Measurements from ENCODE around the gene CPEB1.
A peak's percentile ranks its signal among the peaks of the same experiment; 100 is the strongest.

Gene CPEB1

GRCh38 chr15:82595203-82595602 lies 52.0 kb downstream of the CPEB1 start:
- DNase-seq (no peak), ATAC-seq (no peak)

DNA sequence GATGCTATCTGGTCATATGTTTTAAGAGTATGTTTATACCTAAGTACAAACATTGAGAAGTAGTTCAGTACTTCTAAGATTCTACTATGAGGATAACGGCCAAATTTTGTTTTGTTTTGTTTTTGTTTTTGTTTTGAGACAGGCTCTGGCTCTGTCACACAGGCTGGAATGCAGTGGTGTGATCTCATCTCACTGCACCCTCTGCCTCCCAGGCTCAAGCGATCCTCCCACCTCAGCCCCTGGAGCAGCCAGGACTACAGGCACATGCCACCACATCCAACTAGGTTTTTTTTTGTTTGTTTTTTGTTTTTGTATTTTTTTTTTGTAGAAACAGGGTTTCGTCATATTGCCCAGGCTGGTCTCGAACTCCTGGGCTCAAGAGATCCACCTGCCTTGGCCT lies 59.4 kb downstream of the CPEB1 start:
- DNase-seq (no peak), ATAC-seq (no peak)

- no peak for DNase-seq
- no peak for ATAC-seq
Observed at GRCh38 chr15:82585072-82585471, 62.1 kb downstream of the CPEB1 start.

- DNase-seq: no peak
- no peak for ATAC-seq
Observed at GRCh38 chr15:82580713-82581112, 66.5 kb downstream of the CPEB1 start.

GRCh38 chr15:82575335-82575734 lies 71.8 kb downstream of the CPEB1 start:
- DNase-seq (no peak), ATAC-seq (no peak)

DNA sequence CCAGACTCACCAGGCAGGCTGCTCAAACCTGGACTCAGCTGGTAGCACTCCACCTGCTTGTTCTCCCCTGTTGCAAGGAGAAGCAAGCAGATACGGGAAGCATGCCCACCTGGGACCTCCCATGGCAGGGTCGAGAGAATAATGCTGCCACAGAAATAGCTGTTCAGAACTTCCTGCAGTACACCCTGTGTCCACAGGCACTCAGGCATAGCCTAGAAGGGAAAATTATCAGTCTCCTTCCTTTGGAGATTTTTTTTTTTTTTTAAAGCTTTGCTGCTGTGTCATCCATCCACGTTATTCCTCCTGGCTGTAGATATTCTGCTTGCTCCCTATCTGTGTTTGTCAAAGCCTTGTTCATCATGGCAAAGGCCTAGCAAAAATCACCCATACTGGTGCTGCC lies 74.2 kb downstream of the CPEB1 start:
- ATAC-seq (no peak), DNase-seq (no peak)

- ATAC-seq (no peak), DNase-seq (no peak)
Observed at GRCh38 chr15:82572311-82572710, 74.9 kb downstream of the CPEB1 start.

DNA sequence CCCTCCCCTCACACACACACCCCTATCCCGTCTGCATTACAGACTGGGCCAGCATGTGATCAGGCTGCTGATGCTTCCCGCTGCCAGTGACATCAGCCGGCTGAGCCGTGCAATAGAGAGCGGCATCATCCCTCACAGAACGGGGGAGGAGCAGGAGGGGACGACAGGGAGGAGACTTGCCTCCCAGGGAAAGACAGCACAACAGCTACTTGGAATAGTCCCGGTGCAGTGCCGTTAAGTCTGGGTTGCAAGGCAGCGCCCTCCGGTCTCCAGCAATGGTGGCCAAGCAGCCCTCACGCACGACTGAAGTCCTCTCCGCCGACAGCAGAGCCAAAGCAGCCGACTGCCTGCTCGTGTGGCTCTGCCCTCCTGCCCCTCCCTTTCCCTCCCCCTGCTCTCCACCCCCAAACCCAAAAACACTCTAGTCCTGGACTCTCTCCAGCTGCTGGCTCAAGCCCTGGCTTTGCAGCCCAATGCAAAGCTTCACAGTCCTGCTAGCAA lies 75.4 kb downstream of the CPEB1 start:
- ATAC-seq (no peak), DNase-seq (no peak)

GRCh38 chr15:82570721-82571508 lies 76.2 kb downstream of the CPEB1 start:
- DNase-seq (no peak), ATAC-seq (no peak)

DNA sequence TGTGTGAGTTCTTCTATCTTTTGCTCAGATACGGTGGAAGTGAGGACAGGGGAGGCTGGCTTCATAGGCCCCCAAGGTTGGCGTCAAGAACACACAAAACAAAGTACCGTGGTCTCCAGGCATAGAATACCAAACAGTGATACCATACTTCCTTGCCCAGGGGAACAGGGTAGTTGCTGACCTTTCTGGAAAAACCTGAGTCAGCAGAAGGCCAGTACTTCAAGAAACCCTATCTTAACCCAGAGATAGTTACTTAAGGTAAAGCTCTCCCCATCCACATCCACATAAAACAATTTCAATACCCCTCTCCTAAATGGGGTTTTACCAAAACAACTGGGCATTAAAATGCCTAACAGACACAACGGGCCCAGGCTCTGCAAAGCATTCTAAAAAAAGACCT lies 77.3 kb downstream of the CPEB1 start:
- DNase-seq (no peak), ATAC-seq (no peak)

DNA sequence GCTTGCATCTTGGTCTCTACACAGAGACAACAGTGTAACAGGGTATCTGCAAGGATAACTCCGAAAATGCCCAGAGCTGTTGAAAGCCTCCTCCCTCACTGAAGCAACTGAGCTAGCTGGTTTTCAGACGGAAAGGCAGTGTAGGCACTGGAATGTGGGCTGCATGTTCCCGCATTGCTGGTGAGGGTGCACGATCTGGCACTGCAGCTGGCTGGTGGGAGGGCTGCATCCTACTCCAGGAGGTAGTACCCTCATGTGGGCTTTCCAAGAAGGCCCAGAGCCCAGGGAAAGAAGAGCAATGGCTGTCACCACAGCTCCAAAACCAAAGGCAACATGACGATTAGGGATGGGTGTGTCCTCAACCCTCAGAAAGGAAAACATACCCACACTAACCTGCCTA lies 78.2 kb downstream of the CPEB1 start:
- DNase-seq (no peak), ATAC-seq (no peak)

GRCh38 chr15:82567661-82568060 lies 79.5 kb downstream of the CPEB1 start:
- no peak for DNase-seq
- no peak for ATAC-seq

GRCh38 chr15:82566690-82567089 lies 80.5 kb downstream of the CPEB1 start:
- DNase-seq (no peak), ATAC-seq (no peak)

DNA sequence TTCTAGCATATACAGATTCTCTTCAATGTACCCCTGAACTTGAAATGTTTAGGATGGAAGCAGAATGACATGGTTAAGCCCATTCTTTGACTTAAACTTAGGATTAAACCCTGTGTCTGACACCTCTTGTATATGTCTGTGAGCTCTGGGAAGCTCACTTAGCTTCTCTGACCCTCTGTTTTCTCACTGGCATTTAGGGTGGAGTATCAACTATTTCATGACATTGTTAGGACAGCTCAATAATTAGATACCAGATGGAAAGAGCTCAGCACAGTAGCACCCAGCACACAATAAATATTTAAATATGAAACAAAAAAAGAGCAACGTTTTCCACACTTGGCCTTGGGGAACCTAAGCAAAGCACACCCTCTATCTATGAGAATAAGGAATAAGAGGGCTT lies 88.7 kb downstream of the CPEB1 start:
- DNase-seq (no peak), ATAC-seq (no peak)

- DNase-seq: no peak
Observed at GRCh38 chr15:82556315-82557035, 90.7 kb downstream of the CPEB1 start.

GRCh38 chr15:82554849-82555248 lies 92.3 kb downstream of the CPEB1 start:
- no peak for DNase-seq
- ATAC-seq: no peak

More at GRCh38 chr15:82556315-82557035, 90.7 kb downstream of the CPEB1 start:
- ATAC-seq: no peak

GRCh38 chr15:82554351-82554750 lies 92.8 kb downstream of the CPEB1 start:
- no peak for ATAC-seq
- no peak for DNase-seq

GRCh38 chr15:82553846-82554245 lies 93.3 kb downstream of the CPEB1 start:
- DNase-seq: no peak
- no peak for ATAC-seq

- no peak for DNase-seq
Observed at GRCh38 chr15:82552861-82553260, 94.3 kb downstream of the CPEB1 start.

GRCh38 chr15:82551646-82552247 lies 95.4 kb downstream of the CPEB1 start:
- ATAC-seq (no peak), DNase-seq (no peak)

More at GRCh38 chr15:82552861-82553260, 94.3 kb downstream of the CPEB1 start:
- ATAC-seq: no peak

DNA sequence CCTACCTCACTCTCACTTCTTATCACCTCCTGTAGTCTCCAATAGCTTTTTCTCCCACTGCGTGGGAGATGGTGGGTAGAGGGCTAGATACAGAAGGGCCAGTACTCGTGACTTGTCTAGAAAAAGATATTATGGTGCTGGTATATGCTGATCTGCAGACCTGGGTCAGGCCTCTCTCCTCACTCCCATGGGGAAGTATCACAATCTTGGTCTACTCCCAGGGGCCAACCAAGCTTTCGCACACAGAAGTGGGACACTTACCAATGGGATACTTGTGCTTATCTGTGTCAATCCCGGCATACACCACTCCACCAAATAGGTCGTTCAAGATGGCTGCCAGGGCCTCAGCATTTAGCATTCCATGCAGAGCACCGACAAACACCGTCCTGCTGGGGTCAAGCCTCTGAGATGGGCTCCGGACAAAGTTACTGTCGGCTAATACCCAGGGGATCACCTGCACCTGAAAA lies 97.9 kb downstream of the CPEB1 start:
- ATAC-seq (no peak), DNase-seq (no peak)

DNA sequence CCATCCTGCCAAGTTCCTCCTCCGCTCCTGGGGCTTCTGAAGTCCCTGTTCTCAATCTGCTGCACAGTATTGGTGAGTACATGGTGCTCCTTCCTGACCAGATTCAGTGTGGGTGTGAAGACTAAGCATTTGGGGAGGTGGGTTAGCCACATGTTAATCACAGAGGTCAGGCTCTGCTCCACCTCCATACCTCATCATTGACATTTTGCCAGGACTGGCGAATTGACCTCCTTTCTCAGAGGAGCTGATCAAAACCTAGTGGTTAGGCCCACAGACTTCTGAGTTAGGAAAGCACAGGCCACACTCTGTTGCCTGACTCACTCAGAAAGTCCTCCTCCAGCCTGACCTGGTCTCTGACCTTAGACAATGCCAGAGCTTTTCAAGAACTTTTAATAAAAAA lies 98.5 kb downstream of the CPEB1 start:
- DNase-seq (peak; percentile 54), ATAC-seq (peak; percentile 94)

DNA sequence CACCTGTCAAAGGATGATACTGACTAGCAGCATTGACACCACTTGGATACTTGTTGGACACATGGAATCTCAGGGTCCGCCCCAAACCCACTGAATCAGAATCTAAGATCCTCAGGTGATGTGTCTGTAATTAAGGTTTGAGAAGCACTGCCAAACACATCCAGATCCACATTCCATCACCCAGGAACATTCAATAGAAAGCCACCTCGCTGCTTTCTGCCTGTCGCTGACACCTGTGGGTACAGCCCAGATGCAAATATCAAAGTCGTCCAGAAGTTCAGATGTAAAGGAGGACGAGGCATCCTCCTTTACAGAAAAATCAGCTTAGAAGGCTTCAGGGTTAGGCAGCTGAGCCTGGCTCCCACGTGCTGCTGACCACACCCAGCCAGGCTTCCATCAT lies 101.7 kb downstream of the CPEB1 start:
- DNase-seq (no peak), ATAC-seq (no peak)

All from stimulated activated naive CD8-positive, alpha-beta T cell treated with anti-CD3 and anti-CD28 coated beads, Interleukin-15, Interleukin-2, amounts not matched to agents 100 U/mL and 50 U/mL, for 24 hours (primary cell).